Stimulated activated CD4-positive, alpha-beta T cell treated with anti-CD3 and anti-CD28 coated beads, Interleukin-1b, Interleukin-23, amount 100 ng/mL, for 24 hours (primary cell): Measurements from ENCODE around the gene KLF11.
"Not testable (repeated sequence)": the region's sequence is repeated elsewhere in the genome, so short reads cannot be mapped to it uniquely, and the experiment has no call there.

Experiments used
- DNase-seq, 4 experiments: peaks; one replicate each; pipeline ENCODE4 v3.0.0-alpha.2; 2020; ENCODE audit warnings: low read depth in 4 of 4, low spot score in 1 of 4

The KLF11 gene

DNA sequence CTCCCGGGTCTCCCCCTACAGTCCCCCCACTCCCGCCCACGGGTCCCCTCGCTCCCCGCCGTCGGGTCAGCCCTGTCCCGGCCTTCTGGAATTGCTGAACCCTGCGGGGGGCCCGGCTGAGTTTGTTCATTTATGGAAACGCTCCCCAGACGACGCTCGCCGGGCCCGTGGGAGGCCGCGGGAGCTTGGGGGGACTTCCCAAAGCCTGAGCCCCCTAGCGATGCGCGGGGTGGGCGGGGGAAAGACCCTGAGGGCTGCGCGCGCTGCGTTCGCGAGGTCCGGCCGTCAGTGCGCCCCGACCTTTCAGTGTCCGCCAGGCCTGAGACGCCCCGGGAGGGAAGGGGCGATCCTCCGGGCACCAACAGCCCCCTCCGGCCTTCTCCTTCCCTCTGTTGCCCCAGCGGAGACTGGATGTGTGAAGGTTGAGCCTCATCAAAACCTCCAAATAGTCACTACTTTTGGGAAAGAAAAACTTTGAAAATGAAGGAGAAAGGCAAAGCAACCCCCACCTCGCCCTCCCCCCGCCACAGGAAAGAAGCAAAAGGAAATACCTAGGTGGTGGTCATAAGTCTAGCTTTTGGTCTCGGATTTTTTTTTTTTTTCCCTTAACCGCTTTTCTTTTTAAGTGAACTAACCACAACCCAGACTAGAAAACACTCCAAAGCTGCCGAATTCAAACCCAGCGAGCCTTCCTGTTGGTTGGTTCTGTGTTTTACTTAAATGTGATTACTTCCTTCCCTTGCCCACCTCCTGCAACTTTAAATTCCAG, 37.4 kb downstream of the KLF11 start:
- DNase-seq, result no peak

- DNase-seq, result no peak
These were observed 39.7 kb downstream of the KLF11 start for GRCh38 chr2:10083046-10083445.

DNA sequence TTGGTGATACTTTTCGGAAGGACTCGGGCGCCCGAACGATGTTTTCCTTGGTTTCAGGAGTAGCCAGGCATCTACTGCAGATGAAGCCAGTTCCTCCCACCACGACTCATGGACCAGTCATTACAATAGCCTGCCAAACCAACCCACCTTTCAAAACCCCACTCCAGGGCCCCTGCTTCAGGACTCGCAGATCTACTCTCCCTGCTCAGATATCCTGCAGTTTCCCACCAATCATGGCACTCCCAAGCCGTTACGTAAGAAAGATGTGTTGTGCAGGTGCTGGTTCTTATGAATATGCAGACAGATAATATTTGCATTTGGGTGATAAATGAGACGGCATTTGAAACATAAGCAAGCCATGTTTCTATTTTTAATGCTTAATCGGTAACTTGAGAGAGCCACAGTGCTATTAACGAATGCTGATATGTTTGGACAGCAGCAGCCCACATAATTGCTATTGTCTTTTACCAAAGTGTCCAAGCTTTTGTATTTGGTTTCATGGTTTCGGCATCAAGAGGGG, 40.4 kb downstream of the KLF11 start:
- no peak for DNase-seq

- DNase-seq, result no peak
These were observed 41.0 kb downstream of the KLF11 start for GRCh38 chr2:10084223-10084865.

GRCh38 chr2:10085043-10085667, 41.8 kb downstream of the KLF11 start:
- DNase-seq, result no peak

GRCh38 chr2:10085668-10086059, 42.3 kb downstream of the KLF11 start:
- no peak for DNase-seq

DNA sequence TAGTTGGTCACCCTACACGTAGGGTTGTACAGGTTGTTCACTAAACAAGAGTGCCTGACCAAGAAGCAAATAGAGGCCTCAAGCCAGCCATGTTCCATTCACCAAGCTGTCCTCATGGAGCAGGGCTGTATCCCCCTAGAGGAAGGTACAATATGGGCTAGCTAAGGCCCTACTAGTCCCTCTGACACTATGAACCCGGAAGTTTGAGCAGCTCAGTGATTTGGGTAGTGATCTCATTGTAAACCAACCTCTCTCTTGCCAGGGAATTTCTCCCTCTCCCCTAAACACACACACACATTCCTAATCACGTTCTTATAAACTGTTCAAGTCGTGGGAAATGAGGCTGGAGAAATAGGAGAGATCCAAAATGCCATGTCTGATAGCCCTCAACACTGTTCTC, 43.6 kb downstream of the KLF11 start:
- DNase-seq, result no peak

DNA sequence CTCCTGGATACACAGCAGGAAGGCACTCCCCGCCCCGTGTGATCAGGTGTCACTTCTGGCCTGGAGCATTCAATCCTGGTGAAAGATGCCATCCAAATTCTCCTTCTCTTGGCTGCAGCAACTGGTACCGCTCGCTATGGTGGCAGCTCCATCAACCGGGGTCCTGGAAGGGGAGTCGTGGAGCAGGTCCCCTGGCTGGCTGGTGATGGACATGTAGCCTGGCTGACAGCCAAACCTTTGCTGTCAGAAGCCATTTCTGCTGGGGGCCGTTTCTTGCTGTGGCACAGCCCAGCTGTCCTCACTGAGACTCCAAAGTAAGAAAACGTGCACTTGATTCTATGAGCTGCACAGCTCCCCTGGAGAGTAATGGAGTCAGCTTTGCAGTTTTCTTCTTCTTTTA, 44.0 kb downstream of the KLF11 start:
- no peak for DNase-seq

- no peak for DNase-seq
These were observed 46.3 kb downstream of the KLF11 start for GRCh38 chr2:10089565-10090190.

DNA sequence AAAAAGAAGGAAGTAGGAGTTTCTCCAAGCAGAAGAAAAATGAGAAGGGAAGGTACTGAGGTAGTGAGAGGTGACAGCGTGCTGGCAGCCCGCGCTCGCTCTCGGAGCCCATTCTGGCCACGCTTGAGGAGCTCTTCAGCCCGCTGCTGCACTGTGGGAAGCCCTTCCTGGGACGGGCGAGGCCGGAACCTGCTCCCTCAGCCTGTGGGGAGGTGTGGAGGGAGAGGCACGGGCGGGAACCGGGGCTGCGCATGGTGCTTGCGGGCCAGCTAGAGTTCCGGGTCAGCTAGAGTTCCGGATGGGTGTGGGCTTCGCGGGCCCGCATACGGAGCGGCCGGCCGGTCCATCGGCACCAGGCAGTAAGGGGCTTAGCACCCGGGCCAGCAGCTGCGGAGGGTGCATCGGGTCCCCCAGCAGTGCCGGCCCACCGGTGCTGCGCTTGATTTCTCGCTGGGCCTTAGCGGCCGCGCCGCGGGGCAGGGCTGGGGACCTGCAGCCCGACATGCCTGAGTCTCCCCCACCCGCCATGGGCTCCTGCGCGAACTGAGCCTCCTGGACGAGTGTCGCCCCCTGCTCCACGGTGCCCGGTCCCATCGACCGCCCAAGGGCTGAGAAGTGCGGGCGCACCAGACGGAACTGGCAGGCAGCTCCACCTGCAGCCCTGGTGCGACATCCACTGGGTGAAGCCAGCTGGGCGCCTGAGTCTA, 48.0 kb downstream of the KLF11 start:
- DNase-seq, result no peak

- DNase-seq, result not testable (repeated sequence)
These were observed 48.5 kb downstream of the KLF11 start for GRCh38 chr2:10091889-10092244.

DNA sequence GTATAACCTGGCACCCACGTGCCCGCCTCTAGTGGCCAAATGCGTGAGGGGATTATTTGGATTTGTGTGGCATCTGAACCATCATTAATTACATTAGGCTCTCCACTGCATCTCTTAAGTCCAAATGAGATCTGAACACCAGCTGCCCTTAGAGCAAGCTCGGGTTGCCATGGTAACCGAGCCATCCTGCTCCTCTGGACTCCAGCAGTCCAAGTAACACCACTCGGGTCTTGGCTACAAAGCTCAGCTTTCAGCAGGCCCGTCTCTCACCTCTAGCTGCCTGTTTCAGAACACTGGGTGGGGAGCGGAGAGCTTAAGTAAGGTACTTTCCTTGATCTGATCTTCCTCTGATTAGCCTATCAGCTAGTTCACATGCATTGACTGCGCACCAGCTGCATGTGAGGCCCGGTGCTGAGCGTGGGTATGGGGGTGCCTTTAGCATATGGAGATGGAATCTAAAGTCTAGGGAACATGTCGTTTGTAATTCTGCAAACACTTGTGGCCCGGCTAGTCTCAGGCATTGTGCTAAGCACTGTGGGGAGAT, 51.0 kb downstream of the KLF11 start:
- no peak for DNase-seq

- no peak for DNase-seq
These were observed 51.8 kb downstream of the KLF11 start for GRCh38 chr2:10095175-10095574.

DNA sequence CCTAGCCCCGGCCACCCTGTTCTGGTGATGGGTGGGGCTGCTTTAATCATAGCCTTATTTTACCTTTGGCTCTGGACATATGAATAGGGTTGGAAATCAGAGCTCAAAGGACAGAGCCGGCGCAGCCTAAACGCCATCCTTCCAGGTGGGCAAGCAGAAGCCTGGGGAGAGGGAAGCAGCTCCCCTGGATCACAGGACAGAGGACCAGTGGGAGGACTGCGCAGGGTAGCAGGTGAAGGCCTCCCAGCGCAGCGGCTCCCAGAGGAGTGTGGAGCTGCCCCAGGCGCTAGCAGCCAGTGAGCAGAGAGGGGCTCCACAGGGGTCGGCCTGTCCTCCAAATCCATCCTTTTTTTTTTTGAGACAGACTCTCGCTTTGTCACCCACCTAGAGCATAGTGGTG, 53.3 kb downstream of the KLF11 start:
- no peak for DNase-seq

DNA sequence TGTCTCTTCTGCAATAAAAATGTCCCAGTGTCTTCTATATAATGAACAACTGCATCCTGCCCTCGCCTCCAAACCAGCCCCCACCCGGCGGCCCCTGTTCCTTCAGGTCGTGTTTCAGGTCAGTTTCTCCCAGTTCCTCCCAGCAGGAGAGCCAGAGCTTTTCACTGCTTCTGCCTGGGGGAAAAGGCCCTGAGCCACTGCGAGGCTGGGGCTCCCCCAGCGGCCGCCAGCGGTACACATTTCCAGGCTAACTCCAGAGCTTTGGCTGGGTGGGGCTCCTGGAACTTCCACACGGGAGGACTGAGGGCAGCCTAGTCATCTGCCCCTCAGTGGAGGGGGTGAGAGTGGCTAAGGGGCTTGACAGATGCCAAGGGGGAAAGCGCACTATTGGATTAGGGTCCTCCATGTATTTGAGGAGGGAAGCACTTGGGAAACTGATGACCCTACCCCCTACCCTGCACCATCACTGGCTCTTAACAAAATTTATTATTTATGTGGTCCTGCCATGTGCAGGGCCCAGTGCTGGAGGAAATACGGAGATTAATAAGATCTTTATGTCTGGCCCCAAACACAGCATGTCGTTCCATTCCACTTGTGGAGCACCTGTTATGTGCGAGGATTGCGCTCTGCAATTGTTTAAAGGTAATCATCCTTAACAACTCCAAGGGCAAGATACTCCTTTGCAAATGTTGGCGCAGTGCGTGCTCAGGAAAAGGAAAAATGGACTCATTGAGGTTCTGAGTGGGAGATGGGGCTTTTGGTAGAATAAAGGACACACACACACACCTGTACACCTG, 54.2 kb downstream of the KLF11 start:
- DNase-seq, result no peak

DNA sequence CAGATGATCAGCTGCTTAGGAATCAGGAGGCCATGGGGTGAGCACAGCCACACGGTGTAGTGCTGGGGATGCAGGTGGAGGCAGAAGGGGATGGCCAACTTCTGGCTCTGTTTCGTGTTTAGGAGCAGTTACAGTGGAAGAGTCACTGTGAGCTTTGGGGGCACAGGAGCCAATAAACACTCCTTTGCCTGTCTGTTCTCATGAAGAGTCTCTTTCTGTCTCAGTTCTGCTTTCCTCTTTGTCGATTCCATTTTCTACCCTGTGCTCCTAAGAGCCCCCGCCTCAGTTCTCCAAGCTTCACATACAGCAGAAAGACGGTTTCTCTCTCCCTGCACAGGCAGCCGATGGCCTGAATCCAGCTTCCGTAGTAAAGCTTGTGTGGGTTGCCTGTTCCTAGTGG, 58.1 kb downstream of the KLF11 start:
- DNase-seq, result no peak

DNA sequence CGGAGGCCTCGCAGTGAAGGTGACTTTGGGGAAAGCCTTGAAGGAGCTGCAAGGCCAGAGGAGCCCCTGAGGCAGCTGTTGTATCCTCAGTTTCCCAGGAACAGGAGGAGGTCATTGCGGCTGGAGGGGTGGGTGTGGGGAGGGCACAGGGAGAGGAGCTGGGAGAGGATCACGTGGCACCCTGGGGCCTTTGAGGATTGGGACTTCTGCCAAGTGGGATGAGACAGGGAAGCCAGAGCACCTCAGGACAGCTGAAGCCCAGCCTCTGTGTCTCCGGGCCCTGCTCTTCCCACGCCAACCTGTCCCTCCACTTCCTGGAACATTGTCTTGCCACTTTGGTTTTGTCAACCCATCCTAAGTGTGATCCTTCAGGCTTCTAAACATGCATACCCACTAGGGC, 59.8 kb downstream of the KLF11 start:
- no peak for DNase-seq
